Activated CD4-positive, CD25-positive, alpha-beta regulatory T cell treated with anti-CD3 and anti-CD28 coated beads, Interleukin-2, amount 50 U/mL, for 16 hours (primary cell): ENCODE results near the gene NHLH2.

Experiments
- DNase-seq: peaks from one replicate; pipeline ENCODE4 v3.0.0-alpha.2; 2020; ENCODE audit warnings: low read depth, low spot score

Gene NHLH2

GRCh38 chr1:115802416-115802815 is 38.5 kb downstream of the NHLH2 start:
- DNase-seq = no peak

- DNase-seq = no peak
These were observed 43.4 kb downstream of the NHLH2 start for GRCh38 chr1:115797486-115797885.

GRCh38 chr1:115796897-115797296 is 44.0 kb downstream of the NHLH2 start:
- DNase-seq = no peak

GRCh38 chr1:115796036-115796435 is 44.9 kb downstream of the NHLH2 start:
- DNase-seq = no peak

- DNase-seq = no peak
These were observed 45.8 kb downstream of the NHLH2 start for GRCh38 chr1:115794976-115795639.

DNA sequence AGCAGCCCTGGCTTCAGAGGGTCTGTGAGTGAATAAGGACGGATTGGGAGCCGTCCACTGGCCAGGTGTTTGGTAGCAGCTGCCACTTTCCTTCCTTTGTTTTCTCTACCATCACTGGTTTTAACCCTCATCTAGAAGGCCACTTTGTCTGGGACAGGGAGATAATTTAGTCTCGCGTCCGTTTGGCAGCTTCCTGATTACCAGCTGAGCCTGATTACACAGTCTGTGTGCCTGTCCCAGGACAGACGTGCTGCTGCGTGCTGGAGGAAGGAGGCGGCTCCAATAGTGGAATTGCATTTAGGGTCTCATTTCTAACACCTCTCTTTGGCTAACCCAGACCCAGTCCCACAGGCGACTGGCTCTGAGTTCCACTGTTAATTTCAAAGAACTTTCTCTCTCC is 47.8 kb downstream of the NHLH2 start:
- no peak for DNase-seq

GRCh38 chr1:115791816-115792215 is 49.1 kb downstream of the NHLH2 start:
- DNase-seq = no peak

DNA sequence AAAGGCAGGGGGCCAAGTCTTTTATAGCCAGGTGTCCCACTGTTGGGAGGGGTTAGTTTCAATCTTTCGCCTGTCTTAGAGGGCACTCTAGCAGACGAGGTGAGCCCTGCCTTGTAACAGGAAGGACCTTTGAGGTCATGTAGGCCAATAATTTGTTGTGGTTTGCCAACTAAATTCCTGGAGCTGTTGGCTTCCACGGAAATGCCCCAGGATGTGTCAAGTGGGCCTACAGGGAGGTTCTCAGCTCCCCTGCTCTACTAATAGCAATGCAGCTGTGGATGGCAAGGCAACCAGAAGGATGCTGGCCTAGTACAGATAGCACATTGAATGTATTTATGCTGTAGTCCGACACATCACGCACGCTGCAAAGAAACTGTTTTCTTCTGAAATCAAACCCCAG is 50.1 kb downstream of the NHLH2 start:
- DNase-seq = no peak

DNA sequence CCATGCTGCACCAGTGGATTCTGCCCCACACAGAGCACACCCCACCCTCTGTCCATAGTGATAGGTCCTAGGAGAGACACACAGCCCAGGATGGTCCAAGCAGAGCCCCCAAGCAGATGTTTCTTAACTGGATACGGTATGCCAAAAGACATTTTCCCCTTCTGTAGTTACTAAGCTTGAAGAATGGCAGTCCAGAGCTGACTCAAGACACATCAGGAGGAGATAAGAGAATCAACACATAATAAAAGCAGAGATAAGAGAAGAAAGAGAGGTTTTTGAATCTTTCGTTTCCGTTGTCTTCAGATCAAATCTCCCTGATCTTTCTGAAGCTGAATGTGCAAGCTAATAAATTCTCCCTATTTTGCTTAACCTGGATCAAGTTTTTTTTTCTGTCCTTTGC is 50.6 kb downstream of the NHLH2 start:
- no peak for DNase-seq
